AG09319 (cell line): ENCODE measurements around the gene RGL1.

Experiments used
- DNase-seq: peaks from one replicate; pipeline ENCODE4 v3.0.0-alpha.2; 2010; ENCODE audit warnings: low read depth; ENCODE audit errors: extremely low read depth
- CTCF ChIP-seq: IDR thresholded peaks from 2 replicates; pipeline ENCODE4 v1.5.1; 2011; ENCODE audit warnings: low read depth, mild to moderate bottlenecking, inconsistent platforms, low read length, moderate library complexity

RGL1 gene

GRCh38 chr1:183812686-183813569, 8.0 kb downstream of the RGL1 start:
- no peak for DNase-seq
- no peak for TF ChIP-seq CTCF

GRCh38 chr1:183814121-183814681, 9.3 kb downstream of the RGL1 start:
- no peak for TF ChIP-seq CTCF
- no peak for DNase-seq

GRCh38 chr1:183816110-183816509, 11.2 kb downstream of the RGL1 start:
- no peak for DNase-seq
- no peak for TF ChIP-seq CTCF

- no peak for TF ChIP-seq CTCF
- no peak for DNase-seq
These were observed 12.8 kb downstream of the RGL1 start for GRCh38 chr1:183817576-183818288.

- TF ChIP-seq CTCF, result no peak
- no peak for DNase-seq
These were observed 14.1 kb downstream of the RGL1 start for GRCh38 chr1:183819059-183819458.

- no peak for DNase-seq
- no peak for TF ChIP-seq CTCF
These were observed 16.5 kb downstream of the RGL1 start for GRCh38 chr1:183821309-183821888.
